Cardiac fibroblast (primary cell): ENCODE data around the gene CFDP1.

ENCODE experiments used
- DNase-seq, 2 donors: peaks; one replicate each; pipeline versions ENCODE4 v3.0.0 to v3.0.0-alpha.2; 2010; ENCODE audit warnings: low read depth in 2 of 2
- H3K4me3 ChIP-seq, 2 donors: replicated peaks in 1 of 2; 1 replicate in 1 of 2; 2 replicates in 1 of 2; pipeline ENCODE4 v1.5.1; 2011; ENCODE audit warnings: low read depth in 2 of 2, low read length in 2 of 2, mild to moderate bottlenecking in 2 of 2, moderate library complexity in 1 of 2
- TF ChIP-seq, protein P1 (sequence below): IDR thresholded peaks from one replicate; pipeline ENCODE4 v1.5.1; 2011; ENCODE audit warnings: low read depth, mild to moderate bottlenecking, low read length, inconsistent platforms

Gene CFDP1

DNA sequence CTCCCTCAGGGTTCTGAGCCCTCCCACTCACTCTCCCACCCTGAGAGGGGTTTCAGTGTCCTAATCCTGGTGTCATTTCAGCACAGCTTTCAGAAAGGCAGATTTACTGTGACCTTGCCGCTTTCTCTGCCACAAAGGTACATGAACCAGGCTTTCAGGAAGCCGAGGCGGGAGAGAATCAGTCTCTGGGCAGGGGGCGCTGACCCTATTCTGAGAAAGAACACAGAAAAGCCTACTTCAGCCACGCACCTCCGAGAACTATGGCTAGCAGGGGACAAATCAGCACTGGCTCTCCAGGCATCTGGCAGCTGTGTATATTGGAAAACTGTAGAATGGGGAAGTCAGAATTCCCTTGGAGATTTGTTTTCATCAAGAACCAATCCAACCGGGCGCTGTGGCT, 124.1 kb downstream of the CFDP1 start:
- no peak overlapping the region for H3K4me3 ChIP-seq
- DNase-seq: no peak
- TF ChIP-seq, protein P1, sequence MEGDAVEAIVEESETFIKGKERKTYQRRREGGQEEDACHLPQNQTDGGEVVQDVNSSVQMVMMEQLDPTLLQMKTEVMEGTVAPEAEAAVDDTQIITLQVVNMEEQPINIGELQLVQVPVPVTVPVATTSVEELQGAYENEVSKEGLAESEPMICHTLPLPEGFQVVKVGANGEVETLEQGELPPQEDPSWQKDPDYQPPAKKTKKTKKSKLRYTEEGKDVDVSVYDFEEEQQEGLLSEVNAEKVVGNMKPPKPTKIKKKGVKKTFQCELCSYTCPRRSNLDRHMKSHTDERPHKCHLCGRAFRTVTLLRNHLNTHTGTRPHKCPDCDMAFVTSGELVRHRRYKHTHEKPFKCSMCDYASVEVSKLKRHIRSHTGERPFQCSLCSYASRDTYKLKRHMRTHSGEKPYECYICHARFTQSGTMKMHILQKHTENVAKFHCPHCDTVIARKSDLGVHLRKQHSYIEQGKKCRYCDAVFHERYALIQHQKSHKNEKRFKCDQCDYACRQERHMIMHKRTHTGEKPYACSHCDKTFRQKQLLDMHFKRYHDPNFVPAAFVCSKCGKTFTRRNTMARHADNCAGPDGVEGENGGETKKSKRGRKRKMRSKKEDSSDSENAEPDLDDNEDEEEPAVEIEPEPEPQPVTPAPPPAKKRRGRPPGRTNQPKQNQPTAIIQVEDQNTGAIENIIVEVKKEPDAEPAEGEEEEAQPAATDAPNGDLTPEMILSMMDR: no peak

GRCh38 chr16:75308011-75308410, 125.3 kb downstream of the CFDP1 start:
- no peak for DNase-seq
- TF ChIP-seq, protein P1: no peak

DNA sequence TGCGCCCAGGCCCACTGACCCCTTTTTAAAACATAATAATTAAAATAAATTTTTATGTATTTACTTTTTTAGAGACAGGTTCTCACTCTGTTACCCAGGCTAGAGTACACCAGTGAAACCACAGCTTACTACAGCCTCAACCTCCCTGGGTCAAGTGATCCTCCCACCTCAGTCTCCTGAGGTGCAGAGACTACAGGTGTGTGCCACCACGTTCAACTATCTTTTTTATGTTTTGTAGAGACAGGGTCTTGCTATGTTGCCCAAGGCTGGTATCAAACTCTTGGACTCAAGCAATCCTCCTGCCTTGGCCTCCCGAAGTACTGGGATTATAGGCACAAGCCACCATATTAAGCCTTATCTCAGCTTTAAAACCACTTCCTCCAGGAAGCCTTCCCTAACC, 125.8 kb downstream of the CFDP1 start:
- DNase-seq: no peak
- TF ChIP-seq, protein P1: no peak
- no peak overlapping the region for H3K4me3 ChIP-seq

More at GRCh38 chr16:75308011-75308410, 125.3 kb downstream of the CFDP1 start:
- H3K4me3 ChIP-seq: no peak overlapping the region

DNA sequence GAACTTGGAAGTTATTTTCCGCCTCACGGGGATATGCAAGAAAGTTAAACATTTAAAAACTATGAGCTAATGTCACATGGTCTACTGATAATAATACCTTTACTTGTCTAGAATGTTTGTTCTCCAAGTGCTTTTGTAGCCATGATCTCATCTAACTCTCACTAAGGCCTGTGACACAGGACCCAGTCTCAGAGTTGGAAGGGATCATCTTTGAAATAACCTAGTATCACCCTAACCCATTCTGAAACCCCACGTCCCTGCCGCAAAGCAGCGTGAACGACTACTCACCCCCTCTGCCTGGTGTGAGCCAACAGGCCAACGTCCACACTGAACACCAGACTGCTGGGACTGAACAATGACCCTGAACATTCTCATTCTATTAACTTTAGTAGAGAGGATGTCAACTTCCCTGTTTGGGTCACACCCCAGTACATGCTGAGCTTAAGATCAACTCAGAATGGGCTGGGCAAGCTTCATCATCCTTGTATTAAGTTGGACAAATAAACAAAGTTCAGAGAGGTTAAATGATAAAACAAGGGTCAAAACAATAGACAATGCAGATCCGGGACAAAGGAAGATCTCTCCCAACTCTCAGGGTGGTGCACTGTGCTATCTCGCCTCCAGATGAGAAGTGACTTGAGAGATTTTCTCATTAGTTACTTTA, 127.1 kb downstream of the CFDP1 start:
- peak in 1 of 2 donors; percentile 16 for DNase-seq
- TF ChIP-seq, protein P1: no peak
- H3K4me3 ChIP-seq: no peak overlapping the region

GRCh38 chr16:75305364-75306098, 127.8 kb downstream of the CFDP1 start:
- peak; percentile 99 to 100 for DNase-seq
- TF ChIP-seq, protein P1: no peak
- H3K4me3 ChIP-seq: no peak overlapping the region

DNA sequence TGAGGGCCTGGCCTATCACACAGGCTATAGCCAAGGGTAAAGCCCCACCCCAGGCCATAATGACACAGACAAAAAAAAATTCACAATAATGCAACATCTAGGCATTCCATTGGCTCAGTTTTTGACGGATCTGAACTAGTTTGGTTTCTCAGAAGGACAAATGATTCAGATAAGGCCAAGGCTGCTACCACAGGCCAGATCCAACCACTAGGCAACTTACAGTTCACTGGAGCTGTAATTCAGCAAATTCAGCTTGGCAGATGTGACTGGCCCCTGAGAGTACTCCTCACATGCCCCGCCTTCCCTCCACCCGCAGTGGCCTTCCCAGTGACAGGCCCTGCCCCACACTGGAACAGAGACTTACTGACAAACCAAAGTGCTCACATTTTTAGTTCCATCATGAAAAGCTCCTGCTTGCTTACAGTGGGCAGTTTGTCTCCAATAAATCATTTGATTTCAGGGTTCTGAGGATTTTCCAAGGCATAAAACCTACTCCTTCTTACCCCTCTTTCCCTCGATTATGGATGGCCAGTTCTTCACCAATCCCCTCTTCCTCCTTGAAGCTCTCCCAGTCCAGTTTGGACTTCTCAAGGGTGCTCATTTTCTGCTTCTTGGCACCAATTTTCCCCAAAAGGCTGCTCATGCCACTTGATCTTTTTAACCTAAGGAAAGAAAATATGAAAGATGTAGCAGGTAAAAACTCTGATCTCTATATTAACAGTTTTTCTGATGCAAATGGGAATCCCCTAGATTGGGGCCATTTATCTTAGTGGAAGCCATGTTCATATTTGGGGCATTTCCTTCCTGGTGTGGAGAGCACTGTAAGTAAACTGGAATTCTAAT, 128.6 kb downstream of the CFDP1 start:
- no peak overlapping the region for H3K4me3 ChIP-seq
- TF ChIP-seq, protein P1: no peak
- peak; percentile 93 to 94 for DNase-seq
